GM21423 (cell line): ENCODE results near the gene ZNF396.

ENCODE experiments used
- ATAC-seq: cut with Tn5 transposase; IDR thresholded peaks from one replicate; pipeline ENCODE4 v1.9.1; 2021; ENCODE audit warnings: mild to moderate bottlenecking, moderate library complexity; ENCODE audit not compliant: unreplicated experiment

ZNF396 gene

GRCh38 chr18:35343488-35343935 is 33.6 kb downstream of the ZNF396 start:
- no peak for ATAC-seq

GRCh38 chr18:35337286-35337685 is 39.9 kb downstream of the ZNF396 start:
- no peak for ATAC-seq

- no peak for ATAC-seq
These were observed 41.3 kb downstream of the ZNF396 start for GRCh38 chr18:35335866-35336265.

DNA sequence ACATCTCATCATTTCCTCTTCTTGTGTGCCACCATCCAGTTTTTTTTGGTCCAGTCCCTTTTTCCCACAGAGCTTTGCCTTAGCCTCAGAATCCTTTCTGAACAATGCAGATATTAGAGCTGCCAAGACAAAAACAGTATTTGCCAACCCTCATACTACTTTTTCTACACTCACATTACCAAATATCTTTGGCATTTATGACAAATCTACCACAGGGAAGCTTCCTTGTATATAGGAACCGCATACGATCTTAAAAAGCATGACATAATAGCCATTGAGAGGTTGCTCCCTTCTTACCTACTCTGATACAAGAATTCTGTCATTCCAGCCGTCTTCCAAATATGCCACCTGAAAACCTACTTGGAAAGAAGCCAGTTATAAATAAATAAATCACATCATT is 42.3 kb downstream of the ZNF396 start:
- no peak for ATAC-seq

- ATAC-seq, result no peak
These were observed 42.9 kb downstream of the ZNF396 start for GRCh38 chr18:35334212-35334611.

DNA sequence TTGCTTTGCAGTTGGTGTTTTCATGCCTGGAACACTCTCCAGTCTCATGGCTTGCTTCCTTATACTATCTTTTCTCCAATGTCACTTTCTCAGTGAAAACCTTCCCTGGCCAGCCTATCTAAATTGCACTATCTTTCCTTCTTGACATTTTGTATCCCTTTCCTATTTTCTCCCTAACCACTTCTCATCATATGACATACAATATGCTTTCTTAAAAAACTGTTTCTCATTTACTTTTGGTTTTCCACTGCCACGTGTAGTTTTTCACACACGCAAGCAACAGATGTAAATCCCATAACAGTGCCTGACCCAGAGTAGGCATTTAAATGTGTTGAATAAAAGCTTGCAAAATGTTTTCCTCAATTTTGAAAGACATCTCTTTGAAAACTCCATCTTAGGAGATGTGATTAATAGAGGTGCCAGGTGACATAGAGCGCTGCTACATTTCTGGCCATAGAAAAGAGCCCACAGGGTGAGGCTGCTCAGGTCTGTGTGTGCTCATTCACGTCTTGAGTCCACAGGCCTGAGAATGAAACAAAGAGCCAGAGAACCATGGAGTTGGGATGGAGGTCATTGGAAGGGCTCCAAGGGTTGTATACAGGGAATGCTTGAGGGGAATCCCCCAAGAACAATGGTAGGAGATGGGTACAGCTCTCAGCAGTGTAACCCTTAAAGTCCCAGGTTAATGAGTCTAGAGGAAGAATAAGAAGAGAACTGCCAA is 45.6 kb downstream of the ZNF396 start:
- ATAC-seq, result no peak

- no peak for ATAC-seq
These were observed 48.3 kb downstream of the ZNF396 start for GRCh38 chr18:35328868-35329267.

GRCh38 chr18:35326695-35327387 is 50.3 kb downstream of the ZNF396 start:
- no peak for ATAC-seq

DNA sequence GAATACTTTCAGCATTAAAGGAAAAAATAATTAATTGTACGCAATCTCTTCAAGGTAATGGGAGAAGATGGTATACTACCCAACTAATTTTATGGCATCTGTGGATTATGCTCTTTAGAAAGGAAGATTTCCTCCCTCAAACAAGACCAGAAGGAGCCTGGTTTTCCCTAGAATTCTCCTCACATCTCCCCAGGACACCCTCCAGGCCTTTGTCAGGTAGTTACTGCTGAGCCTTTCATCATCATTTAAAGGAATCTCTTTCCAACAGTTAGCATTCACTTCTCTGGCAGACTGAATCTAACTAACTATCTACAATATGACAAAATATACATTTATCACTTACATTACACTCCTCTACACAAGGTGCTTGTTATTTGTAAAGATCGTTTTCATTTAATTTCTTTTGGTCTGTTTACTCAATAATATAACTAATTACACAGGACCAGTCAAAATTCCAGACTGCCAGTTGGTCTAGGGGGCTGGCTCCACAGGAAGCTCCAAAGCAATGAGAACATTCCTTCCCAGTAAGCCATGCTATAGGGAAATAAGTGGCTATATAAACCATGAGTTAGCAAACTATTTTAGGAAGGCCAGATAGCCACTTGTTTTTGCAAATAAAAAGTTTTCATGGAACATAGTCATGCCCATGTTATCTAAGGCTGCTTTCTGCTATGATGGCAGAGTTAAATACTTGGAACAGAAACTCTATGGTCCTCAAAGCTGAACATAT is 52.0 kb downstream of the ZNF396 start:
- no peak for ATAC-seq

DNA sequence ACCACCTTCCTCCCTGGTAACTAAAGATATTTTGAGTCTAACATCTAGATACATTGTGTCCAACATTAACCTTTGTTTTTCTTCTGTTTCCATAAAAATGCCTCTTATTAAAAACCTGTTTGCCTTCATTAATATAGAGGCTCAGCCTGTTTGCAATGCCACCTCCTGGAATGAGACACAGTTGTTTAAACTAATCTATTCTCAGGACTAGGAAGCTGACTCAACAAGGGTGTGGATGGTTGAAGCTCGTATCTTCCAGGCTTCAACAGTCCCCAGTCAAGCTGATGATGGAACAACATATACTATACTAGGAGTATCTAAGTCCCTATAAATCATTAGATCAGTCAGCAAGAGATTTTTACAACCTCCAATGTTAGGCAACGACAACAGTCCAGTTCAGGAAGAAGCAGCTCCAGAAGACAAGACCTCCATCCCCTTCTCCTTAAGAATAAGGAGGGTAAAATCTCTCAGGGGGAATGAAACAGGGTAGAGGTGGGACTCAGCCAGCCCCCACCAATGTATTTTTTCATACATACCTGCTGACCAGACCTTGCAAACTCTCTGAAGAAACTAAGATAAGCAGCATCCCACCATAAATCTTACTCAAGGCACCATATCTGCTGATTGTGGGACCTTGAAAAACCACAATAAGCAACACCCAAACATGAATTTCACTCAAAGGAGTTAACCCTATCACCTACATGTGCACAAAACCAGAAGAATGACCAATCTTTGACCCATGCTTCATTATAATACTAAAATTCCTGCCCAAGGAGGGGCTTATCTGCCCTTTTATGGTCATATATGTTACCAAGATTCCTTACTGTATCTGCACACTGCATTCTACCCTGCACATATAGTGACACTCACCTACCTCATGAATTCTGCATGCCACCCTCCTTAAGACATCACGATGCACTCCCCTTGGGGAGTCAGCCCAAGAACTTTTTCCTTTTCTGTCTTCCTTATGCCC is 54.4 kb downstream of the ZNF396 start:
- ATAC-seq, result no peak
